GM18870 (cell line): ENCODE measurements around the gene HLA-G.
"Not testable (repeated sequence)": the region's sequence is repeated elsewhere in the genome, so short reads cannot be mapped to it uniquely, and the experiment has no call there.

Source experiments
- ATAC-seq: cut with Tn5 transposase; IDR thresholded peaks from one replicate; pipeline ENCODE4 v1.9.1; 2021; ENCODE audit warnings: moderate library complexity; ENCODE audit not compliant: unreplicated experiment

HLA-G gene

DNA sequence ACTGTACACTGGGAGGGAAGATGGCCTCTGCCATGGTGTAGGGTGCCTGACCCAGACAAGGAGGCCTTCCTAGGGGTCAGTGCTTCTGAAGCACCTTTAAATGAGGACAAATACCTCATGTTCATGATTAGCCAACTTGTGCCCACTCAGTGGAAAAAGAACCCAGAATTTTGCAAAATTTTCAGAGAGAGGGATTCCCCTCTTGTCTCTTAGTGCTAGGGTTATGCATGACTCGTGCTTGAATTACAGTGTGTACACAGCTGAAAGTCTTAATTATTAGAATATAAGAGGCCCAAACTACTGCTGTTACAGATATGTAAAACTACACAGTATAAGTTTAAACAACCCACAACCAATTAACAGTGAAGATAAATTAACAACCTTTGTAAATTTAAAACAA lies 38.0 kb downstream of the HLA-G start:
- no peak for ATAC-seq

DNA sequence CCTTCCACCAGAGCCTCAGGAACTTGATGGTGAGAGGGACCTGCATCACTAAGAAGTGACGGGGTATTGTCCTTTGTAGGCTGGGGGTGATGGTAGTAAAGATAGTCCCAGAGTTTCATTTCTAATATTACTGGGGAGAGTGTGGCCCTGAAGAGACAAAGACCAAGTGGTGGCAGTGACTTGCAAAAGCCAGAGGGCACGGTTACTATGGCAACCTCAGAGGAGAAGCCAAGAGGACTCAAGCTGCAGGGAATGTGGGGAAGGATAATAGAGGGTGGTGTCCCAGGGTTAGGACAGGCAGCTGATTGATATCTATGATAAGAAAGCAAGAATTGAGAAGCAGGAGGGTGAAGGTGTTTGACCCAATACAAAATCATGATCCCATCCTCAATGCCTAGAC lies 42.5 kb downstream of the HLA-G start:
- no peak for ATAC-seq

- no peak for ATAC-seq
These were observed 45.2 kb downstream of the HLA-G start for GRCh38 chr6:29872791-29873190.

GRCh38 chr6:29875257-29875656 lies 47.6 kb downstream of the HLA-G start:
- ATAC-seq, result no peak

GRCh38 chr6:29875734-29876133 lies 48.1 kb downstream of the HLA-G start:
- ATAC-seq, result not testable (repeated sequence)
